GM12801 (cell line): ENCODE data around the gene CCDC137.

ENCODE experiments used
- CTCF ChIP-seq: IDR thresholded peaks from one replicate; pipeline ENCODE4 v1.5.1; 2011; ENCODE audit warnings: control low read depth; ENCODE audit not compliant: insufficient read length; ENCODE audit errors: extremely low read depth

The CCDC137 gene

GRCh38 chr17:81646869-81647600 lies 19.5 kb upstream of the CCDC137 start:
- TF ChIP-seq CTCF = no peak

DNA sequence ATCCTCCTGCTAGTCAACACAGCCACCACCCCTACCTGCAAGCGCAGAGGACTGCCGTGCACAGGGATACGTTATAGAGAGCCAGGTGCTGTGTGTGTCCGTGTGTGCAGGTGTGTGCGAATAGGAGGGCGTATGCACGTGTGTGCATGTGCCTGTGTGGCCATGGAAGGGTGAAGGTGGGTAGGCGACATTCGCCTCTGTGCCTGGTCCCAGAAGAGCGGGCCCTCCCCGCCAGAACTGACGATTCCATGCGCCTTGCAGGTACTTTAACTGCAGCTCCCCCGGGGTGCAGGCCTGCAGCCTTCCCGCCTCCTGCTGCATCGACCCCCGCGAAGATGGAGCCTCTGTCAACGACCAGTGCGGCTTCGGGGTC lies 18.9 kb upstream of the CCDC137 start:
- TF ChIP-seq CTCF = no peak

DNA sequence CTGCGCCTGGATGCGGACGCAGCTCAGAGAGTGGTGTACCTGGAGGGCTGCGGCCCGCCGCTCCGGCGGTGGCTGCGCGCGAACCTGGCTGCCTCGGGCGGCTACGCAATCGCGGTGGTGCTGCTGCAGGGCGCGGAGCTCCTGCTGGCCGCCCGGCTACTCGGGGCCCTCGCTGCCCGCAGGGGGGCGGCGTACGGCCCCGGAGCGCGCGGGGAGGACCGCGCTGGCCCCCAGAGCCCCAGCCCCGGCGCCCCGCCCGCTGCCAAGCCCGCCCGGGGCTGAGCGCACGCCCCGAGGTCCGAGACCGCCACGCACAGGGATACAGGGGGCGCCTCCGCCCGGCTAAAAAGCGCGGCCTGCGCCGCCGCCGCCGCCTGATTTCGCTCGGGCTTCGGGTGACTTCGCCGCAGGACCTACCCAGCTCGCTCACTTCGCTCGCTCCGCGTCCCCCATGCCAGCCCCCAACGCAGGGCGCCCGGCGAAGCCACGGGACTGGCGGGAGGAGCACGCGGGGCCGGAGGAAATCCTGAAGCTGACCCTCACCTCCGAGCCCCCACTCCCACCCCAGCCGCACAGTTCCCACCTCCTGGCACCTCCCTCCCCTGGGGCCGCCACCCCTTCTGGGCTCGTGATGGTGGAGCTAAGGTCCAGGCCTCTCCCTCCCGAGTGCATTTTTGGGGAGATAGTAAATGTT lies 18.4 kb upstream of the CCDC137 start:
- TF ChIP-seq CTCF = no peak

DNA sequence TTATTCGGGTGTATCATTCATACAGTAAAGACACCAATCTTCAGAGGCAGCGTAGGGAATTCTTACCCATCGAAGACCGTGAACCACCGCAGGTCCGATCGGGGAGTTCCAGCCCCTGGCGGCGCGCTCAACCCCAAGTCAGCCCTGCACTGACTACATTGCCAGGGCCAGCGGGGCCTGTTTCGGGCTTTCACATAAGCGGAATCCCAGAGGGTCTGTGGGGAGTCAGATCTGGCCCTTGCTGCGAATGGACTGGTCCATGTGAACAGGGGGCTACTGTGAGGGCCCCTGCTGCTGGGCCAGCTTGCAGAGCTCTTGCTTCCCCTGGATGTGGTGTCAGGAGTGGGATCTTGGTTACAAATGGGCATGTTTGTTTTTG lies 17.8 kb upstream of the CCDC137 start:
- no peak for TF ChIP-seq CTCF

- TF ChIP-seq CTCF = no peak
These were observed 15.6 kb upstream of the CCDC137 start for GRCh38 chr17:81650951-81651350.

- no peak for TF ChIP-seq CTCF
These were observed 14.8 kb upstream of the CCDC137 start for GRCh38 chr17:81651692-81652091.

DNA sequence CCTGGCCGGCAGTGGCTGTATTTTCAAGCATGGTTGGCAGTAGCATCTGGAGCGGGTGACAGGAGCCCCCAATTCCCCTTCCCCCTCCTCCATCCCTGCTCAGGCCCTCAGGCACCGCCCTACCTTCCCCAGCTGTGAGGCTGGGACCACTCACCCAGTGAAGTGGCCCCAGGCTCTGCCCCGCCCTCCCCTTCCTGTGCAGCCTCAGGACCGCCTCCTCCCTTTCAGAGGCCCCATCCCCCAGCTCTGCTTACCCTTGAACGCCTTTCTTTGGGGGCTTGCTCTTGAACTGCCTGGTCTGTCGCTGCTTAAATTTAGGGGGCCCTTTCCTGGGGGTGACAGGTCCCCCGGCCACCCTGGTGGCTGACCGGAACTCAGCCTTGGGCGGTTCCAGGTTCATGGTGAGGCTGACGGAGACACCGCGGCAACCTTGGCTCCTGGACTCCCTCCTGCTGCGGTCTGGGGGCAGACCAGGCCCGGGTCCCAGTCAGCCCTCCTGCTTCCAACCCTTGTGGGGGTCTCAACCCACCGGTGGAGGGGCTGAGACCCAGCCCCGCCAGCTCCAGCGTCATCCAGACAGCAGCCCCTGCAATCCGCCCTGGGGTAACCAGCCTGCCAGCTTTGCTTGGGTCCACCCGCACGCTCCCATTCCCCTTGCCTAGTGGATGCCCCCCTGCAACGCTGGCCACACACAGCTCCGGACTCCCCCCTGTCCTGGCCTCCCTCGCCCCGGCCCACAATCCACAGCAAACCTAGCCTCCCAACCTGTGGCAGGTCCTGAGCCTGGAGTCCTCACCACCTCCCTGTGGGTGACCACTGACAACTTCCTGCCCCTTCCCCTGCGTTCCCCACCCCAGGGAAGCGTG lies 13.4 kb upstream of the CCDC137 start:
- no peak for TF ChIP-seq CTCF
